ENCODE results near the gene FCHSD2. TPM values are rescaled to one million over a fixed set of nuclear protein-coding genes. Genes with fewer than 3 reads are reported as not detected.

FCHSD2 gene
- total and polyA plus RNA-seq, 2 donors (not counting 1 experiment from before 2014, with no cell fraction given), result 19.5 to 40.6 TPM

- Histone ChIP-seq H3K9me3 (ENCODE audit: control insufficient read depth, insufficient read depth, low read depth, low read length) (no peaks in the 10 kb centered on the region), H3K36me3 (ENCODE audit: control insufficient read depth, insufficient read depth, low read length) (no peaks in the 10 kb centered on the region), H4K20me1 (ENCODE audit: control insufficient read depth, extremely low read depth, insufficient read depth, low read length) (no peaks in the 10 kb centered on the region), H3K4me3 (replicated peaks in 1 of 4; ENCODE audit: control extremely low read depth in 1 of 4, insufficient read depth in 1 of 4, low read depth in 3 of 4, low read length in 4 of 4) (no peak overlapping the region), H3K4me1 (ENCODE audit: control insufficient read depth, extremely low read depth, insufficient read depth, low read length) (no peaks in the 10 kb centered on the region), H3K27ac (ENCODE audit: insufficient read depth, low read length) (no peak overlapping the region), H2AFZ (ENCODE audit: low read length) (no peak overlapping the region), H3K79me2 (ENCODE audit: control insufficient read depth, insufficient read depth, low read length) (no peaks in the 10 kb centered on the region), H3K27me3 (ENCODE audit: control insufficient read depth, insufficient read depth, low read length) (no peaks in the 10 kb centered on the region), H3K4me2 (ENCODE audit: extremely low read depth, insufficient read depth, low read length) (no peak overlapping the region), H3K9ac (ENCODE audit: insufficient read depth, low read length) (no peak overlapping the region)
- TF ChIP-seq CTCF (conservative IDR thresholded peaks at IDR 0.05 in 1 of 2, IDR thresholded peaks at IDR 0.05 in 1 of 2; ENCODE audit: low read depth in 1 of 2, low read length in 2 of 2) (no peak), EZH2 (IDR thresholded peaks at IDR 0.05; ENCODE audit: low read length, missing control alignments) (no peak)
- DNase-seq (ENCODE audit: low read depth in 2 of 2), result no peak
Observed at GRCh38 chr11:73034331-73034730, 107.8 kb downstream of the FCHSD2 start.

- no peaks in the 10 kb centered on the region for H4K20me1 ChIP-seq (ENCODE audit: control insufficient read depth, extremely low read depth, insufficient read depth, low read length)
- no peak overlapping the region for H3K9ac ChIP-seq (ENCODE audit: insufficient read depth, low read length)
- no peaks in the 10 kb centered on the region for H3K27me3 ChIP-seq (ENCODE audit: control insufficient read depth, insufficient read depth, low read length)
- H3K4me2 ChIP-seq (ENCODE audit: extremely low read depth, insufficient read depth, low read length), result no peak overlapping the region
- H3K27ac ChIP-seq (ENCODE audit: insufficient read depth, low read length), result no peak overlapping the region
- DNase-seq (ENCODE audit: low read depth in 2 of 2), result no peak
- no peaks in the 10 kb centered on the region for H3K79me2 ChIP-seq (ENCODE audit: control insufficient read depth, insufficient read depth, low read length)
- H3K4me1 ChIP-seq (ENCODE audit: control insufficient read depth, extremely low read depth, insufficient read depth, low read length), result no peaks in the 10 kb centered on the region
- TF ChIP-seq EZH2 (IDR thresholded peaks at IDR 0.05; ENCODE audit: low read length, missing control alignments) (no peak), CTCF (conservative IDR thresholded peaks at IDR 0.05 in 1 of 2, IDR thresholded peaks at IDR 0.05 in 1 of 2; ENCODE audit: low read depth in 1 of 2, low read length in 2 of 2) (no peak)
- no peak overlapping the region for H3K4me3 ChIP-seq (replicated peaks in 1 of 4; ENCODE audit: control extremely low read depth in 1 of 4, insufficient read depth in 1 of 4, low read depth in 3 of 4, low read length in 4 of 4)
- H2AFZ ChIP-seq (ENCODE audit: low read length), result no peak overlapping the region
- H3K9me3 ChIP-seq (ENCODE audit: control insufficient read depth, insufficient read depth, low read depth, low read length), result no peaks in the 10 kb centered on the region
- H3K36me3 ChIP-seq (ENCODE audit: control insufficient read depth, insufficient read depth, low read length), result no peaks in the 10 kb centered on the region
Observed at GRCh38 chr11:73030130-73030529, 112.0 kb downstream of the FCHSD2 start.

GRCh38 chr11:73029403-73029802 is 112.7 kb downstream of the FCHSD2 start:
- Histone ChIP-seq H3K9ac (ENCODE audit: insufficient read depth, low read length) (no peak overlapping the region), H3K79me2 (ENCODE audit: control insufficient read depth, insufficient read depth, low read length) (no peaks in the 10 kb centered on the region), H3K4me1 (ENCODE audit: control insufficient read depth, extremely low read depth, insufficient read depth, low read length) (no peaks in the 10 kb centered on the region), H4K20me1 (ENCODE audit: control insufficient read depth, extremely low read depth, insufficient read depth, low read length) (no peaks in the 10 kb centered on the region), H2AFZ (ENCODE audit: low read length) (no peak overlapping the region), H3K36me3 (ENCODE audit: control insufficient read depth, insufficient read depth, low read length) (no peaks in the 10 kb centered on the region), H3K27ac (ENCODE audit: insufficient read depth, low read length) (no peak overlapping the region), H3K27me3 (ENCODE audit: control insufficient read depth, insufficient read depth, low read length) (no peaks in the 10 kb centered on the region), H3K4me2 (ENCODE audit: extremely low read depth, insufficient read depth, low read length) (no peak overlapping the region), H3K4me3 (replicated peaks in 1 of 4; ENCODE audit: control extremely low read depth in 1 of 4, insufficient read depth in 1 of 4, low read depth in 3 of 4, low read length in 4 of 4) (no peak overlapping the region), H3K9me3 (ENCODE audit: control insufficient read depth, insufficient read depth, low read depth, low read length) (no peaks in the 10 kb centered on the region)
- TF ChIP-seq EZH2 (IDR thresholded peaks at IDR 0.05; ENCODE audit: low read length, missing control alignments) (no peak), CTCF (conservative IDR thresholded peaks at IDR 0.05 in 1 of 2, IDR thresholded peaks at IDR 0.05 in 1 of 2; ENCODE audit: low read depth in 1 of 2, low read length in 2 of 2) (no peak)
- no peak for DNase-seq (ENCODE audit: low read depth in 2 of 2)
